Activated T-cell treated with anti-CD3 and anti-CD28 coated beads for 1 hour (primary cell): Measurements from ENCODE around the gene CACNA1D.

Experiments used
- DNase-seq: peaks from one replicate; pipeline ENCODE4 v3.0.0-alpha.2; 2020; ENCODE audit warnings: low read depth

Gene CACNA1D

DNA sequence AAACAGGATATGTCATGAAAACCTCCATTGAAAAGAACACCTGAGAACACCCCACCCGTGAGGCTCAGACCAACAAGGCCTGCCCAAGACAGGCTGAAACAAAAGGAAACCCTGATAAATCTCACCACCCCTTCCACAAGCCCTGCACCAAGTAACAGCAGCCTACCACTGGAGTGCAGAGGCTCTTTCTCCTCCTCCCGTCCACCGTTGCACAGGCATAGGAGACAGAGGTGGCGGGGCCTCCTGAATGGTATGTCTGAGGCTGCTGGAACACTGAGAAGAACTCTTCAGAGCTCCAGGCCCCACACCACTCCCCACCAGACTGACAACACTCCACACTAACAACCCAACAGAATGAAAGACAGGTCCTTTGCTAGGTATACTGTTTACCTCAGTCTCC, 330.4 kb downstream of the CACNA1D start:
- DNase-seq = no peak

DNA sequence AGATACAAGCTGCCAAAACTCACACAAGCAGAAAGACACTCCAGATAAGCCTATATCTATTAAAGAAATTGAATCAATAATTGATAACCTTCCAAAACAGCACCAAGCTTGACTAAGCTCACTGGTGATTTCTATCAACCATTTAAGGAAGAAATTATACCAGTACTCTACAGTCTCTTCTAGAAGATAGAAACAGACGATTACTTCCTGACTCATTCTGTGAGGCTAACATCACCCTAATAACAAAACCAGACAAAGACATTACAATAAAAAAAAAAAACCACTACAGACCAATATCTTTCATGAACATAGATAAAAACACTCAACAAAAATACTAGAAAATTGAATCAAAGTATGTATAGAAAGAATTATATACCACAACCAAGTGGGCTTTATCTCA, 331.6 kb downstream of the CACNA1D start:
- no peak for DNase-seq

DNA sequence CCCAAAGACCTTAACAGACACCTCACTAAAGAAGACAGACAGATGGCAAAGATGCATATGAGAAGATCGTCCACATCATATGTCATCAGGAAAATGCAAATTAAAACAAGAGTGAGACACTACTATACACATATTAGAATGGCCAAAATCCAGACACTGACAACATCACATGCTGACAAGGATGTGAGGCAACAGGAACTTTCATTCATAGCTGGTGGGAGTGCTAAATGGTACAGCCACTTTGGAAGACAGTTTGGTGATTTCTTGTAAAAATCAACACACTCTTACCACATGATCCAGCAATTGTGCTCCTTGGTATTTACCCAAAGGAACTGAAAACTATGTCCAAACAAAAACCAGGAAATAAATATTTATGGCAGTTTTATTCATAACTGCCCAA, 334.2 kb downstream of the CACNA1D start:
- no peak for DNase-seq

DNA sequence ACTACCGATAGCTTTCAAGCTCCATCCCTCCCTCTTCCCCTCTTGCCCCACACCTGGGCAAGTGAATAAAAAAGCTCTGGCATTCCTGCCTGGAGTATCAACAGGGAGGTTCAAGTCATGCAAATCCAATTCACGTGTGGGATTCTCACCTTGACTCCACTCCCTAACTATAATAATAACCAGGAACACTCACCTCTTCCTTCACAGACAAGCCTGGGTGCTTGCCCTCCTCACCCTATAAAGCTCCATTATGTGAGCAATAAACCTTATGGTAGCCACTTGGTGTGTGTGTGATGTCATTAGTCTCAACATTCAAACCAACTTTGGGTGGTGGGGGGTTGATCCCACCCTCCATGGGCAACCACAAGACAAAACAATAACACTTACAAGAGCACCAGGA, 335.2 kb downstream of the CACNA1D start:
- DNase-seq = no peak

DNA sequence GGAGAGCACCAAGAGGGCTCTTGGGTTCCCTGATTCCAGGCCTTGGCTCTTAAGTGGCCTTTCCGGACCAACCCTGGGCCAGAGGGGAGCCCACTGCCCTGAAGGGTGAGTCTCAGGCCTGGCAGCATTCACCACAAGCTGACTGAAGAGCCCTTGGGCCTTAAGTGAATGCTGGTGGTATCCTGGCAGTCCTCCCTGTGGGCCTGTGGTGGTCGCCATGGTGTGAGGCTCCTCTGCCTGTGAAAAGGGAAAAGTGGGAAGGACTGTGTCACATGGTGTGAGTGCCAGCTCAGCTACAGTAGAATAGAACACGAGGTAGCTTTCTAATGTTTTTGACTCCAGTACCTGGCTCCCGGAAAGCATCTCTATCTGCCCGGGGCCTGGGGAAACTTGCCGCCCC, 336.5 kb downstream of the CACNA1D start:
- DNase-seq = no peak

DNA sequence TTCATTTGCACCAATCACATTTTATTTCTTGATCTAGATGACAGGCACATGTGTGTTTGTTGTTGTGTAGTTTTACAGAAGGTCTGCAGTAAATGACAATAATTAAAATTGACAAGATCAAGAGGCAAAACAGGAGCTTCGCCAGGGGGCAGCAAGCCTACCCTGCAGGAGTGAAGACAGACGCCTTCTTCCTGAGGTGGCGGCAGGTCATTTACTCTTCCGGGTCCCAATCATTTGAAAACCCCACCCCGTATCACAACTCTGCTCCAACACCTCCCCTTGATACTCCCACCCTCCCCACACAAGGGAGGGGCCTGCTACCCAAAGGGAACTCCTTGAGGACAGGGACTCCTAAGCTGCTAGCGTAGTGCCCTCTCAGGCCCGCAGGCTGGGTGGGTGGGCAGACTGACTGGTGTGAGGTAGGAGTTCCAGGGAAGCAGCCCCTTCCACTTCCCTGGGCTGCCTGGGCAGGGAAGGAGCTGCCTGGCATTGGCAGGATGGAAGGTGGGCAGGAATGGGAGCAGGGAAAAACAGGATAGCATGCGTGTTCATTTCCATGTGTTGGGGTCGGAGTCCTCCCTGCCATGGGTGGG, 338.7 kb downstream of the CACNA1D start:
- no peak for DNase-seq

DNA sequence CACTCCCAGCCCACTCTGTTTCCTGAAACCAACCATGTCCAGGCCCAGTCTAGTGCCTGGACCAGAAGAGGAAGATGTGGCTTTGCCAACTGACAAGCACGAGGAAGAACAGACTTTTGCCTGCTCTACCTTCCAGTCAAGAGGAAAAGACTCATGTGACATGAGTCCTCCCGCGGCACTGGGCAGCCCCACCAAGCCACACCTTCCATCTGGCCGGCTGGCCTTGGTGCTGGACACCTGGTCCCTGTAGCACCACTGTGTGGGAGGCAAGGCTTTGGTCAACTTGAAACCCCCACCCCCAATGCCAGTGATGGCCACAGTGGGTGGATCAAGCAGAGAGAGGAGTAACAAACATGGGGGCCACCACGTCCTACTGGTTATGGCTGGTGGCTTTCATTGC, 339.3 kb downstream of the CACNA1D start:
- DNase-seq = no peak

DNA sequence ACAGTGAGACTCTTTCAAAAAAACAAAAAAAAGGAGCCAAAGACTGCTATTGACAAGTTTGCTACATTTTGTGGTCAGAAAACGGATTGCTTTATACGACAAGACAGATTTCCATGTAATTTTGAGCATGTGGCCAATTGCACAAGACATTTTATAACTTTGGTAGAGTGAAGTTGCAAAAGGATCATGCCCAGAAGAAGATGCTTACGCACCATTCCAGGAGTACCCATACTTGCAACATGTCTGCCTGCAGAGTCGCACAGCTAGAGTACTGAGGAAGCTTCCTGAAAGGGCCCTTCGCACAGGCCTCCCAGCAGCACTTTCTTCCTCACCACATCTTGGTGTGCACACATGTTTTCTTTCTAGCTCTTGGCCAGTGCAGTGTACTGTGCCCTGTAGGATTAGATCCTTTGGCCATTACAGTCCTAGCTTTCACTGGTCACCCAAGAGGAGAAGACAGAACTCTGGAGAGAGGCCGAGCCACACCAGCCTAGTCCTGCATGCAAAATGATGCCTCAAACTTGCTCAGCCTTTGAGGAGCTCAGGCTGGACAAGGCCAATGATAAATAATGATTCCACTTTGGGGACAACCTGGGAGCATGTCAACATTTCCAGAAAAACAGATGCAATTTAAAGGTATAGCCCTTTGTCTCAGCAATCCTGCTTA, 340.2 kb downstream of the CACNA1D start:
- DNase-seq = no peak

- DNase-seq = no peak
Measured at GRCh38 chr3:53835257-53835656, 340.8 kb downstream of the CACNA1D start.

DNA sequence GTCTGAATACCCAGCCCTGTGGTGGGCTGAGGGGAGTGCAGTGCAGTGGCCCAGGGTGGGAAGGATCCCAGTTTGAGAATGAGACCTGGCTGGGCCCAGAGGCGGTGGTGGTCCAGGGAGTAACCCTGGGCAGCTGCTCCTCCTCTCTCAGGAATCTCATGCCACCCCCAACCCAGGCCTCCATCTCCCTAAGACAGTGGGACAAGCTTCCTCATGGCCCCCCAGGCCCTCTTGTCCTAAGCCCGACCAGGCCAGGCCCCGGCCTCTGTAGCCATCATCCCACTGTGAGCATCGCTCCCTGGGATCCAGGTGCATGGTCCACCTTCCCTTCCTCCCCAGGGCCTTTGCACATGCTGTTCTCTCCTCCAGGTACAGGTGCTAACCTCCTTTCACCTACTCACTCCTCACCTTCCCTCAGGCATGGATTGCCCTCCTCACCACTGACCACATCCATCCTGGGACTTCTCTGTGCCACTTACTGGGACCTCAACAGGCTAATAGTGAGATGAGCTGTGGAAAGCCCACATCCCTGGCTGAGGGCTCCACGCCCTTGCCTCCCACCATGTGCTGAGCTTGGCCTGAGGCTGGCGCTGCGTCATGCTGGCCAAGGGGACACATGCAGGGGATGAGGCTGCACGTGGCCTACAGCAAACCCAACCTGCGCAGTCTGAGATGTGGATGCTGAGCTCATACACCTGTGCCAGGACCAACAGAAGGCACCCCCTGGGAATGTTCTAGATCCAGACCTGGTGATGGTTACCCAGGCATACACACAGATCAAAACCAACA, 341.9 kb downstream of the CACNA1D start:
- no peak for DNase-seq

- no peak for DNase-seq
Measured at GRCh38 chr3:53837331-53837730, 342.9 kb downstream of the CACNA1D start.

DNA sequence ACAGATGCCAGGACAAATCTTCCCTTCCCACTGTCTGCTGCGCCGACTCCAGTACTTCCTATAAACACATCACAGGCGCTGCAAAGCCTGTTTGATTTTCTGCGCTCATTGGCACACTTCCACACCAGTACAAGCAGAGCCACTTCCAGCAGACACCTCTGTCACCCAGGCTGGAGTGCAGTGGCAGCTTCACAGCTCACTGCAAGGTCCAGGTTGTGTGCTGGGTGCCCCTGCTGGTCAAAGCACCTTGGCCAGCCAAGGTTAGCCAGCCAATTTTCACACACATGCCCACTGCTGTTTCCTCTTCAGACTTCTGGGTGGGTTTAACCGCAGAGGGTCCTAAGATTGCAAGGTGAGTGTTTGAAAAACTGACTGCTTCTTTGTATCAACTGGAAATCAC, 346.9 kb downstream of the CACNA1D start:
- DNase-seq = no peak

DNA sequence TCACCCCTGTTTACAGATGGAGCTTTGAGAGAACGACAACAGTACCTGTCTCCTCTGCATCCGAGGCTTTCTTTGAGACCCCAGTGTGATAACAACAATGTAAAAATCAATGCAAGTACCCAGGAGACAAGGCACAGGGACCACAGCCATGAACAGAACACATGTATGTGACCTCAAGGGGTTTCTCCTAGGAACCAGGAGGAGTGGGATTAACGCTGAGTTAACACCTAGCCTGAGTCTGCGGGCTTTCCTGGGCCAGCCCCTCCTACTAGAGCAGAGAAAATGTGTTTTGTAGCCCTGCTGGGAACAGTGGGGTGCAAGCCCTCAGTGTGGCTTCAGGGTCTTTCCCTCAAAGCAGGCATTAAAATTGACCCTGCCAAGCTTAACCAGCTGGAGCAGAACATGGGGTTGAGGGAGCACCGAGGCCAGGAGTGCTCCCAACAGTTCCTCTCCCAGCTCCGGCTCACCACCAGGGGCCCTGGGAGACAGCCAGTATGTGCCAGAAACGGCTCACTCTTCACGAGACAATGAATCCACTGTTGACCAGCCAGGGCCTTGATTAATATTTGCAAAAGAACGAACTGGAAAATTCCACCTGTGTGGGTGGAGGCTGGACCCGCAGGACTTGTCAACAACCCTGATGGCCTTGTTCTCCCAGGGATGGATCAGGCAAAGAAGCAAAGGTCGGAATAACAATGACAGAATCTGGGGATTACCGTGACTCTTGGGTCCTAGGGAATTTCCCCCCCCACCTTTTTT, 348.2 kb downstream of the CACNA1D start:
- no peak for DNase-seq

- DNase-seq = no peak
Measured at GRCh38 chr3:53843195-53844177, 349.1 kb downstream of the CACNA1D start.

GRCh38 chr3:53844262-53845102, 350.1 kb downstream of the CACNA1D start:
- DNase-seq = no peak

DNA sequence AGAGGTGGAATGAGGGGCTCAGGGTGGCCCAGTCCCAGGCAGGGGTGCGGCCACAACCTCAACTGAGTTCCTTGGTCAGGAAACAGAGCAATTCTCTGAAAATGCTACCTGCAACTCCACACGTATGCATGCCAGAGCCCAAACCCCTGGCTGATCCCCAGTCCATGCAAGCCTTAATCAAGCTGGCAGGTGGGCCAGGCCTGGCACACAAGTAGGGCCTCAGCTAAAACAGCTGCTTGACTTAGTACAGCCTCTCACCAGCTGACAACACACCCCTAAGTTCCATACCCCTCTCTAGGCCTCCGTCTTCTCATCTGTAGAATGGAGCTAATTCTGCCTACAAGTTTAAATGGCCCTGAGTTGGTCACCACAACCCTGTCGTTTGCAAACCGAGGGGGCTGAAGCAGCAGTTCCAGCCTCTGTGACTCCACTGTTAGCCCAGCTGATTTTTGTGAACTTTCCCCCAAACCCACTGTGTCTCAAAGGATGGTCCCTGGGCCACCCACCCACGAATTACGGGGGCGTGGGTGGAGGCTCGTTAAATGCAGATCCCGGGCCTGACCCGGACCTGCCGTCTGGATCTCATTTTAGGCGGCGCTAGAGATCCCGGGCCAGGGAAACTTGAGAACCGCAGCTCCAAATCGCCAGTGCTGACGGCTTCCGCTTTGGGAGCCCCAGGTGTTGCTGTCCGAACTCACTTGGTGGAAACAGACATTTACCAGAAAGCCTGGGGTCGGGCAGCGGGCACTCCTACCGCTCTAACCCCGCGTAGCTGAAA, 350.9 kb downstream of the CACNA1D start:
- no peak for DNase-seq

DNA sequence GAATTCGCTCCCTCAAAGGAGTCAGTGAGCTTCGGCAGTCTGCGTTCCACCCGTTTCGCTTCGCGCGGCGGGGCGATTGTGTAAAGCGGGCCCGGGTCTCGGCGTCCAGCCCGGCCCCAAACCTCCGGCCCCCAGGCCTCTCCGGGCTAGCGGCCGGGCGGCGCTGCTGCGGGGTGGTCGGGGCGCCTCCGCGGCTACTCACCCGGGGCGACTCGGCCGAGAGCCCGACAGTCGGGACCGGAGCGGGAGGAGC, 351.4 kb downstream of the CACNA1D start:
- no peak for DNase-seq

GRCh38 chr3:53846134-53846850, 351.9 kb downstream of the CACNA1D start, which contains the start of the genes CHDH and IL17RB:
Gene CHDH, minus strand, starts transcription at chr3:53846419. Its CDS starts 22,411 bp downstream, at chr3:53824008.
Gene IL17RB, plus strand, starts transcription at chr3:53846568. Its CDS starts 21 bp downstream, at chr3:53846589.
- no peak for DNase-seq

GRCh38 chr3:53846851-53847155, 352.4 kb downstream of the CACNA1D start:
- no peak for DNase-seq
